ENCODE results near the gene HEATR9. TPM values are rescaled to one million over a fixed set of nuclear protein-coding genes. Genes with fewer than 3 reads are reported as not detected.

Gene HEATR9
- total RNA-seq, 2 donors from 2014 or later = 0.40 TPM; not detected in 1

DNA sequence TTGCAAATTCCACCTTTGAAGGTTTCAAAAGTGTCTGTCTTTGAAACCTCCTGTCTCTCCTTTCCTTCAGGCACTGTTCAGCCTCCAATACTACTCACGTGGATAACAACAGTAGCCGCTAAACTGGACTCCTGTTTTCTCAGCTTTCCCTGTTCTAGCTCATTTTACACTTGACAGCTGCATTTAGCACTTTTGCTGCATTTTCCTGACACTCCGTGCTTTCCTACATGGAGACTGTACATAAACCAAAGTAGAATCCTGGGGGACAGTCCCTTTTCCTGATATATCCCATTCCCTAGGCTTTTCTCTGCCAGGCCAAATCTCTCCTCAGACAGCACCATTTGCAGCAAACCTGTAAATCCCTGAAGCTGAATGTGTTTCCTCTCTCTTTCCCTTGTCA lies 7.8 kb upstream of the HEATR9 start:
- no peaks in the 10 kb centered on the region for H3K9me3 ChIP-seq
- 75% methylated on average over 3 of the region's 3 CpGs for WGBS
- intact Hi-C loops (cut with DNase I) = no loop called here
- TF ChIP-seq POLR2A (IDR thresholded peaks at IDR 0.05) = no peak
- no peak for TF ChIP-seq POLR2AphosphoS5 (IDR thresholded peaks at IDR 0.05)
- TF ChIP-seq, protein P1, sequence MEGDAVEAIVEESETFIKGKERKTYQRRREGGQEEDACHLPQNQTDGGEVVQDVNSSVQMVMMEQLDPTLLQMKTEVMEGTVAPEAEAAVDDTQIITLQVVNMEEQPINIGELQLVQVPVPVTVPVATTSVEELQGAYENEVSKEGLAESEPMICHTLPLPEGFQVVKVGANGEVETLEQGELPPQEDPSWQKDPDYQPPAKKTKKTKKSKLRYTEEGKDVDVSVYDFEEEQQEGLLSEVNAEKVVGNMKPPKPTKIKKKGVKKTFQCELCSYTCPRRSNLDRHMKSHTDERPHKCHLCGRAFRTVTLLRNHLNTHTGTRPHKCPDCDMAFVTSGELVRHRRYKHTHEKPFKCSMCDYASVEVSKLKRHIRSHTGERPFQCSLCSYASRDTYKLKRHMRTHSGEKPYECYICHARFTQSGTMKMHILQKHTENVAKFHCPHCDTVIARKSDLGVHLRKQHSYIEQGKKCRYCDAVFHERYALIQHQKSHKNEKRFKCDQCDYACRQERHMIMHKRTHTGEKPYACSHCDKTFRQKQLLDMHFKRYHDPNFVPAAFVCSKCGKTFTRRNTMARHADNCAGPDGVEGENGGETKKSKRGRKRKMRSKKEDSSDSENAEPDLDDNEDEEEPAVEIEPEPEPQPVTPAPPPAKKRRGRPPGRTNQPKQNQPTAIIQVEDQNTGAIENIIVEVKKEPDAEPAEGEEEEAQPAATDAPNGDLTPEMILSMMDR (IDR thresholded peaks at IDR 0.05) = no peak
- no peaks in the 10 kb centered on the region for H3K36me3 ChIP-seq
- H3K4me3 ChIP-seq = no peak overlapping the region
- H3K27ac ChIP-seq = no peak overlapping the region
- DNase-seq (ENCODE audit: low spot score) = no peak
- H3K4me1 ChIP-seq (replicated peaks) = no peaks in the 10 kb centered on the region
- no peaks in the 10 kb centered on the region for H3K27me3 ChIP-seq (replicated peaks; ENCODE audit: insufficient read depth)

DNA sequence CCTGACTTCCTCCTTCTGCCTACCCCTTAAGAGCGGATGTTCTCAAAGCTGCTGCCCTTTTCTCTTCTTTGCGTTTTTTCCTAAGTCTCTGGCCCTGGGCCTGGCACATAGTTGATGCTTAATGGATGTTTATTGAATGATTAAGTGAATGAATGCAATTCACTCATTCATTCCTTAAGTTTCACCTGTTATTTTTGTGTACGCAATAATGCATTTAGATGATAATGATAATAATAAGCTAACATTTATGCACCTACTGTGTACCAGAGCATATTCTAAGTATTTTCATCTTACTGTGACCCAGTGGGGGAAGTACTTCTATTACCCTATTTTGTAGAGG lies 7.1 kb upstream of the HEATR9 start:
- no peaks in the 10 kb centered on the region for H3K36me3 ChIP-seq
- intact Hi-C loops (cut with DNase I) = no loop called here

DNA sequence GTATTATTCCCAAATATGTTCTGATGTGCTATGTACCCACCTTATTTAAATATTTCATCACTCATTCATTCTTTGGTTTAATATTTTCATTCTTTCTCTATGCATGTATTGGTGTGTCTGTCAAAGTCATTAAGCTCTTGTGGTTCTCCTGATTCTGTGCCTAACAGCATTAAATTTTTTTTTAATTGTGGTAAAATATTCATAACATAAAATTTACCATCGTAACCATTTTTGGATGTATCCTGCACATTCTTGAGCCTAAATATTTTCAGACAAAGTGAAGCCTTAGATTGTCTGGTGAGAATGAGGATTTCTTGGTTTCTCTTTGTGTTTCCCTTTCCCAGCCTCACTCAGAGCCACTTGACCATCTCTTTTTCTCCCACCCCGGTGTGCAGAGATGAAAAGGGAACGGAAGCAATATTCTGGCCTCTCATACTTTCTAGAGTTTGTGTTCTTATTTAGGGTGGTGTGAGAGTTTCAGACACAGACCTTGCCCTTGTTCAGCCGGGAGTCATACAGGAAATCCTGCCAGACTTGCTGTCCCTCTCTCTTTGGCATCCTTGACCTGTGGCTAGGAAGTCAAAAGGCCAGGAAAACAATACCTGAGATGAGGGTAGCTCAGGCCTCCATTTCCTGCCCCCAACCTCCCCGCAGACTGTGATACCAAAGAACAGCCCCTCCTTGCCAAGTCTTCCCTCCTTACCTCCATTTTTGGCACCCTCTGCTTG lies 6.5 kb upstream of the HEATR9 start:
- intact Hi-C loops (cut with DNase I) = no loop called here
- Histone ChIP-seq H3K27ac (no peak overlapping the region), H3K4me1 (replicated peaks) (no peaks in the 10 kb centered on the region), H3K36me3 (no peaks in the 10 kb centered on the region), H3K27me3 (replicated peaks; ENCODE audit: insufficient read depth) (no peaks in the 10 kb centered on the region), H3K9me3 (no peaks in the 10 kb centered on the region), H3K4me3 (no peak overlapping the region)
- DNase-seq (ENCODE audit: low spot score) = no peak
- WGBS = 66% methylated on average over 5 of the region's 5 CpGs
- TF ChIP-seq POLR2AphosphoS5 (IDR thresholded peaks at IDR 0.05) (no peak), POLR2A (IDR thresholded peaks at IDR 0.05) (no peak)
- TF ChIP-seq, protein P1 (IDR thresholded peaks at IDR 0.05) = no peak

More for the DNA sequence above, 7.1 kb upstream of the HEATR9 start:
- 70% methylated on average over 3 of the region's 3 CpGs for WGBS
- no peak for DNase-seq (ENCODE audit: low spot score)
- Histone ChIP-seq H3K27me3 (replicated peaks; ENCODE audit: insufficient read depth) (no peaks in the 10 kb centered on the region), H3K4me3 (no peak overlapping the region), H3K9me3 (no peaks in the 10 kb centered on the region), H3K4me1 (replicated peaks) (no peaks in the 10 kb centered on the region), H3K27ac (no peak overlapping the region)
- TF ChIP-seq, protein P1 (IDR thresholded peaks at IDR 0.05) = no peak
- no peak for TF ChIP-seq POLR2AphosphoS5 (IDR thresholded peaks at IDR 0.05)
- no peak for TF ChIP-seq POLR2A (IDR thresholded peaks at IDR 0.05)

DNA sequence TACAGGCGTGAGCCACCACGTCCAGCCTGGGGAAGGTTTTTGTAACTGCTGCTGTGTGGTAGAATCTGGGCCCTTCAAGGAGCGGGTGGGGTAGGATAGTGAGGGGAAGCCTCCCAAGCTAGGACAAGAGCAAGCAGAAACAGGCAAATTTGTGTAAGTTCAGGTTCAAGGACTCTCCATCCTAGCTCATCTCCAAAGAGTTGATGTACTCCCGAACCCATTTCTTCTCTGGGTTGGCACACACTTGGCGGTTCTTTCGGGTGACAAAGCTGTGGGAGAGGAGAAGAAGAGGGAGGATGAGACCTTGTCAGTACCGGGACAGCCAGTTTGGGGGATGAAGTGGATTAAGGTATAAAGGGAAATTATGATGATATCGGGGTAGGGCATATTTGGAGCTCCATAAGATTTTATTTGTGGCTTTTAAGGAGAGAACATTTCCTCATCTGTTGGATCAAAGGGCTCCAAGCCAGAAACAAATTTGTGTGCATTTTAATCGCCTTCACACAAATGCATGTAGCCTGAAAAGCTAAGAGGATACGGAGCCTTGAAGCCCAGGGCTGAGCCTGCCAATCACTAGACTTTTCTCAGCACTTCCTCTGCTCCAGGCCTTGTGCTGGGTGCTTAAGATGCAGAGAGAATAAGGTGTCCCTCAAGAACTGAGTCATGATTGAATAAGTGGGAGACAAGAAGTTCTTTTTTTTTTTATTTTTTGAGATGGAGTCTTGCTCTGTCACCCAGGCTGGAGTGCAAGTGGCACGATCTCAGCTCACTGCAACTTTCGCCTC lies 3.7 kb upstream of the HEATR9 start:
- H3K4me3 ChIP-seq = no peak overlapping the region
- 92% methylated on average over 12 of the region's 12 CpGs for WGBS
- no peak for DNase-seq (ENCODE audit: low spot score)
- H3K27me3 ChIP-seq (replicated peaks; ENCODE audit: insufficient read depth) = no peaks in the 10 kb centered on the region
- no peak overlapping the region for H3K27ac ChIP-seq
- no peaks in the 10 kb centered on the region for H3K4me1 ChIP-seq (replicated peaks)
- intact Hi-C loops (cut with DNase I) = no loop called here
- H3K36me3 ChIP-seq = no peaks in the 10 kb centered on the region
- no peaks in the 10 kb centered on the region for H3K9me3 ChIP-seq
- TF ChIP-seq POLR2A (IDR thresholded peaks at IDR 0.05) = no peak
- TF ChIP-seq POLR2AphosphoS5 (IDR thresholded peaks at IDR 0.05) = no peak
- TF ChIP-seq, protein P1 (IDR thresholded peaks at IDR 0.05) = no peak

Data from prostate gland (tissue), 2 donors.